Pancreas (tissue), 10 donors: ENCODE results near the gene RABGAP1L. TPM values are rescaled to one million over a fixed set of nuclear protein-coding genes. Genes with fewer than 3 reads are reported as not detected.

ENCODE experiments used
- ATAC-seq, 4 donors: fragments of 200-7000 bp; cut with Tn5 transposase; one replicate each; pipeline versions ENCODE4 v1.8.0 to v1.9.1; 2020; ENCODE audit warnings: mild to moderate bottlenecking in 4 of 4, moderate library complexity in 4 of 4
- DNase-seq, 6 donors: peaks; one replicate each; pipeline ENCODE4 v3.0.0-alpha.2; 2020
- FAIRE-seq: peaks from 2 replicates; lab custom pipeline; 2012; peaks lifted over from hg19 to GRCh38; lab: Jason Lieb, UNC
- H3K27ac ChIP-seq, 4 donors: fragments of 200-600 bp; sonication (generic); 1 replicate in 3 of 4; 2 replicates in 1 of 4; pipeline versions ENCODE4 v1.5.0 to v1.8.0; 2020
- H3K27me3 ChIP-seq, 4 donors: fragments of 200-600 bp; one replicate each; pipeline ENCODE4 v1.8.0; 2021
- H3K36me3 ChIP-seq, 3 donors: fragments of 200-600 bp; sonication (generic) in 1 of 3; one replicate each; pipeline versions ENCODE4 v1.5.0 to v1.8.0; 2020 to 2021
- H3K4me1 ChIP-seq, 3 donors: fragments of 200-600 bp; one replicate each; pipeline ENCODE4 v1.8.0; 2021
- H3K4me3 ChIP-seq, 4 donors: fragments of 200-600 bp; sonication (generic) in 2 of 4; one replicate each; pipeline versions ENCODE4 v1.5.0 to v1.8.0; 2020 to 2021
- H3K9me3 ChIP-seq, 4 donors: fragments of 200-600 bp; one replicate each; pipeline ENCODE4 v1.8.0; 2021
- CTCF ChIP-seq, 4 donors: fragments of 200-600 bp; sonication (generic) in 3 of 4; IDR thresholded peaks; one replicate each; pipeline versions ENCODE4 v1.5.0 to v1.8.0; 2021; ENCODE audit warnings: antibody characterized with exemption in 4 of 4
- WGBS, 2 donors: extraction: QIAGEN DNeasy Blood & Tissue Kit; methylation state at CpG; one replicate each; pipeline ENCODE4 v1.1.7; 2013; 5-methylcytosine and 5-hydroxymethylcytosine counted together
- intact Hi-C, 3 donors: fragments of 100-400 bp; cut with DNase I; formaldehyde crosslinking; loops; one replicate each; pipeline versions ENCODE4 v1.11.1 to v1.14.2; 2022
- polyA plus RNA-seq, 2 donors: library from polyadenylated mRNA; stranded (reverse); fragments of 200-250 nt; gene quantifications; one replicate each; pipeline ENCODE4 v1.2.3, GENCODE V29; 2013
- total RNA-seq, 6 donors: library from RNA; stranded (reverse); fragmentation: NEBNext Ultra II Directional in 4 of 6; extraction: Animal tissue kit (Norgen Biotek cat#: 25700) in 4 of 6; gene quantifications; one replicate each; pipeline versions ENCODE4 v1.2.1 to v1.2.4, GENCODE V29; 2021 to 2023
- donor health status: healthy with polysubstance abuse.
- donor health status: DM: no; HTN: no; CAD: no; lungs with moderate emphysema.
- donor health status: DM: no; HTN: no; CAD: no.
- donor health status: control.
- donor health status: control.
- donor health status: Bipolar disorder and iron deficiency.
- donor health status: DM: yes; HTN: yes; CAD: no.
- donor health status: DM: no; HTN: no; CAD: no.
- donor health status: DM: no; HTN: no; CAD: no.
- donor health status: DM: yes; HTN: yes; CAD: no.

The RABGAP1L gene
- total and polyA plus RNA-seq, 8 donors, result 13.9 to 64.8 (median 36.1) TPM

DNA sequence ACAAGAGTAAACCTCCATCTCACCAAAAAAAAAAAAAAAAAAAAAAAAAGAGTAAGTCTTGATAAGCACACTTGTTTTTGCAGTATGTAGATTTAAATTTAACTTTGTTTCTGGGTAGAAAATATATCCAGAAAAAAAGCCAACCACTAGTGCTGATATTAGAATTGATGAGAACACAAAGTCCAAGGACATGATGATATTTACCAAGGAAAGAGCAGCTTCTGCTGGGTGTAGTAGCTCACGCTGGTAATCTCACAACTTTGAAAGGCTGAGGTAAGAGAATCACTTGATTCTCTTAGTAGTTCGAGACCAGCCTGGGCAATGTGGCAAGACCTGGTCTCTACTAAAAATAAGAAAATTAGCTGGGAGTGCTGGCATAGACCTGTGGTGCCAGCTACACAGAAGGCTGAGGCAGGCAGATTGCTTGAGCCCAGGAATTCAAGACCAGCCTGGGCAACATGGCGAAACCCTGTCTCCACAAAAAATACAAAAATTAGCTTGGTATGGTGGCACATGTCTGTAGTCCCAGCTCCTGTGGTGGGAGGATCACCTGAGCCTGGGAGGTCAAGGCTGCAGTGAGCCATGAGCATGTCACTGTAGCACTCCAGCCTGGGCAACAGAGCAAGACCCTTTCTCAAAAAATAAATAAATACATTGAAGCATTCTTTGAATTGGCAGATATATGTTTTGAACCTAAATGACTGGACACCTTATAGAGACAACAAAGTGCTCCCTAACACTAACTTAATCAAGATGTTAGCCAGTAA lies 776.8 kb downstream of the RABGAP1L start:
- FAIRE-seq (no peak), ATAC-seq (peak in 3 of 4 donors; percentile 36 to 54 (median 42)), DNase-seq (no peak)
- H3K27me3 ChIP-seq, result no peaks in the 10 kb centered on the region
- no peaks in the 10 kb centered on the region for H3K36me3 ChIP-seq
- TF ChIP-seq CTCF (IDR thresholded peaks at IDR 0.05), result no peak
- 62 to 68% methylated on average over 3 of the region's 3 CpGs for WGBS, 2 donors
- H3K4me3 ChIP-seq, result no peak overlapping the region
- H3K27ac ChIP-seq, result no peak overlapping the region
- intact Hi-C loops, result no loop called here
- H3K4me1 ChIP-seq, result peaks cover 4 to 15% (median 8%) of the 10 kb centered on the region in 3 donors
- H3K9me3 ChIP-seq, result no peaks in the 10 kb centered on the region

- WGBS, 2 donors, result 44 to 51% methylated on average over 6 of the region's 6 CpGs
- FAIRE-seq, result no peak
Measured at GRCh38 chr1:174938281-174939007, 779.1 kb downstream of the RABGAP1L start.

GRCh38 chr1:174939775-174940545 lies 780.6 kb downstream of the RABGAP1L start:
- FAIRE-seq (no peak), ATAC-seq (no peak), DNase-seq (no peak)
- Histone ChIP-seq H3K27me3 (no peaks in the 10 kb centered on the region), H3K4me1 (peaks cover 4 to 23% (median 18%) of the 10 kb centered on the region in 3 donors), H3K4me3 (no peak overlapping the region), H3K9me3 (no peaks in the 10 kb centered on the region), H3K27ac (no peak overlapping the region), H3K36me3 (no peaks in the 10 kb centered on the region)
- WGBS, 2 donors, result 90 to 91% methylated on average over 3 of the region's 3 CpGs
- no peak for TF ChIP-seq CTCF (IDR thresholded peaks at IDR 0.05)
- intact Hi-C loops, result loop anchor here in 1 of 3 donors (10.0 kb wide), 1 partner anchor 55 kb away; no protein-coding TSS in a partner anchor

More at GRCh38 chr1:174938281-174939007, 779.1 kb downstream of the RABGAP1L start:
- no peaks in the 10 kb centered on the region for H3K36me3 ChIP-seq
- DNase-seq (no peak), ATAC-seq (no peak)
- no peak overlapping the region for H3K4me3 ChIP-seq
- no peaks in the 10 kb centered on the region for H3K27me3 ChIP-seq
- no peak for TF ChIP-seq CTCF (IDR thresholded peaks at IDR 0.05)
- peaks cover 8 to 21% (median 17%) of the 10 kb centered on the region in 3 donors for H3K4me1 ChIP-seq
- no peak overlapping the region for H3K27ac ChIP-seq
- no peaks in the 10 kb centered on the region for H3K9me3 ChIP-seq
- intact Hi-C loops, result no loop called here

DNA sequence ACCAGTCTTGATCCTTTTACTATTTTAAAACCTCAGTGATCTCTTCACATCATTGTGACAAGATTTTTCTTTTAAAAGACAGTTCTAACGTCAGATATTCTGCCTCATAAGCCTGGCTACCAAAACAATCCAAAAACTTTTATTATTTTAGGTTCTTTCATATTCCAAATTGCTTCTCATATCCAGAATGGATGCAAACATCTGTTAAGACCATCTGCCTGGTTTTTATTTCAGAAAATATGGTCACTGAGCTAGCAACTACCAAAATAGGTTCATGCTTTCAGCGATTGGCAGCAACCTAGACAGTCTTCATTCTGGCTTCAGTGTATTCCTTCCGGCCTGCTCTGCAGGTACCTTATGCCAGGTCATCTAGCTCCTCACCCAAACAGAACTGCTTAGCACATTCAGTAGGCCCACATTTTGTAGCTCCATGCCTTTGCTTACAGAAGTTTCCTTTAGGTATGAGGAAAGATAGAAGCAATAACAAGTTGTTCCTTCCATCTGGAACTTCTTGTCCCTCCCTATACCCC lies 781.4 kb downstream of the RABGAP1L start:
- no peaks in the 10 kb centered on the region for H3K36me3 ChIP-seq
- peaks cover 10 to 28% (median 24%) of the 10 kb centered on the region in 3 donors for H3K4me1 ChIP-seq
- no peak for FAIRE-seq
- no peak overlapping the region for H3K4me3 ChIP-seq
- no peak for TF ChIP-seq CTCF (IDR thresholded peaks at IDR 0.05)
- H3K27me3 ChIP-seq, result no peaks in the 10 kb centered on the region
- WGBS, 2 donors, result 91 to 93% methylated on average over 3 of the region's 3 CpGs
- intact Hi-C loops, result loop anchor here in 1 of 3 donors (10.0 kb wide), 1 partner anchor 56 kb away; no protein-coding TSS in a partner anchor
- DNase-seq, result no peak
- H3K9me3 ChIP-seq, result no peaks in the 10 kb centered on the region
- no peak overlapping the region for H3K27ac ChIP-seq
- no peak for ATAC-seq
